Endodermal cell (in vitro differentiated cells): ENCODE measurements around the gene ITGA11. TPM values are rescaled to one million over a fixed set of nuclear protein-coding genes. Genes with fewer than 3 reads are reported as not detected.

Source experiments
- DNase-seq: peaks from one replicate; pipeline ENCODE4 v3.0.0-alpha.2; 2017
- H3K27ac ChIP-seq: 2 replicates; pipeline ENCODE4 v1.5.1; 2013; ENCODE audit warnings: mild to moderate bottlenecking, low read depth, low read length, moderate library complexity
- H3K27me3 ChIP-seq: 2 replicates; pipeline ENCODE4 v1.6.1; 2013; ENCODE audit warnings: mild to moderate bottlenecking, low read length, moderate library complexity; ENCODE audit not compliant: insufficient read depth, control insufficient read depth, poor library complexity, severe bottlenecking
- H3K36me3 ChIP-seq: 2 replicates; pipeline ENCODE4 v1.7.0; 2013; ENCODE audit warnings: mild to moderate bottlenecking, low read length, moderate library complexity; ENCODE audit not compliant: control insufficient read depth, insufficient read depth
- H3K4me1 ChIP-seq: one replicate; pipeline ENCODE4 v1.7.0; 2013; ENCODE audit warnings: low read length; ENCODE audit not compliant: control insufficient read depth, insufficient read depth
- H3K4me3 ChIP-seq: 2 replicates; pipeline ENCODE4 v1.5.1; 2013; ENCODE audit warnings: mild to moderate bottlenecking, low read length, moderate library complexity
- H3K9ac ChIP-seq: 2 replicates; pipeline ENCODE4 v1.6.1; 2013; ENCODE audit warnings: mild to moderate bottlenecking, low read length, moderate library complexity; ENCODE audit not compliant: poor library complexity, severe bottlenecking; ENCODE audit errors: extremely low read depth
- H3K9me3 ChIP-seq: 2 replicates; pipeline ENCODE4 v1.6.1; 2013; ENCODE audit warnings: mild to moderate bottlenecking, low read length, moderate library complexity; ENCODE audit not compliant: control insufficient read depth
- H3K27ac Mint-ChIP-seq: 2 replicates; pipeline ENCODE4 v1.8.0; 2020; ENCODE audit warnings: mixed read lengths
- H3K27me3 Mint-ChIP-seq: 2 replicates; pipeline ENCODE4 v1.8.0; 2021; ENCODE audit warnings: mild to moderate bottlenecking, mixed read lengths; ENCODE audit not compliant: insufficient read depth
- H3K36me3 Mint-ChIP-seq: 2 replicates; pipeline ENCODE4 v1.8.0; 2020; ENCODE audit warnings: low read depth, mixed read lengths
- H3K4me1 Mint-ChIP-seq: 2 replicates; pipeline ENCODE4 v1.8.0; 2020; ENCODE audit warnings: mixed read lengths
- H3K4me3 Mint-ChIP-seq: 2 replicates; pipeline ENCODE4 v1.8.0; 2020; ENCODE audit warnings: mild to moderate bottlenecking, moderate library complexity, mixed read lengths
- H3K9me3 Mint-ChIP-seq: 2 replicates; pipeline ENCODE4 v1.8.0; 2020; ENCODE audit warnings: mild to moderate bottlenecking, mixed read lengths
- WGBS, 2 experiments: methylation state at CpG; one replicate each; pipeline versions ENCODE4 v1.1.5 to v1.1.7; 2013; ENCODE audit warnings: missing lambda C conversion rate in 2 of 2, mixed read lengths in 1 of 2; ENCODE audit not compliant: insufficient coverage in 1 of 2, insufficient read length in 1 of 2; 5-methylcytosine and 5-hydroxymethylcytosine counted together
- total RNA-seq, 2 donors: library from RNA; stranded (reverse); fragmentation: NEBNext Ultra II Directional in 1 of 2; extraction: Animal tissue kit (Norgen Biotek cat#: 25700) in 1 of 2; gene quantifications; 2 replicates in 1 of 2; 3 replicates in 1 of 2; pipeline ENCODE4 v1.2.1, GENCODE V29; 2021
- TF ChIP-seq, protein P1 (sequence below): fragments of 200-600 bp; sonication (generic); conservative IDR thresholded peaks from 2 replicates; pipeline ENCODE4 v1.5.0; 2021; ENCODE audit warnings: antibody characterized with exemption, mild to moderate bottlenecking

ITGA11 gene
- total RNA-seq, 2 donors from 2014 or later, result 0.35 to 1.4 TPM

DNA sequence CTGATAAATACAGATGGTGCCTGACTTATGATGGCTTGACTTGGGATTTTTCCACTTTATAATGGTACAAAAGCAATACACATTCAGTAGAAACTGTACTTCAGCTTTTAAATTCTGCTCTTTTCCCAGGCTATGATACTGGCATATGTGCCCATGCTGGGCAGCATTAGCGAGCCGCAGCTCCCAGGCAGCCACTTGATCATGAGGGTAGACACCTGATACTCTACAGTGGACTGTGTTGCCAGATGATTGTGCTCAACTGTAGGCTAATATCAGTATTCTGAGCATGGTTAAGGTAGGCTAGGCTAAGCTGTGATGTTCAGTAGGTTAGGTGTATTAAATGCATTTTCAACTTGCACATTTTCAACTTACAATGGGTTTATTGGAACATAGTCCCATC, 172.1 kb downstream of the ITGA11 start:
- H3K27ac ChIP-seq, result no peak overlapping the region

DNA sequence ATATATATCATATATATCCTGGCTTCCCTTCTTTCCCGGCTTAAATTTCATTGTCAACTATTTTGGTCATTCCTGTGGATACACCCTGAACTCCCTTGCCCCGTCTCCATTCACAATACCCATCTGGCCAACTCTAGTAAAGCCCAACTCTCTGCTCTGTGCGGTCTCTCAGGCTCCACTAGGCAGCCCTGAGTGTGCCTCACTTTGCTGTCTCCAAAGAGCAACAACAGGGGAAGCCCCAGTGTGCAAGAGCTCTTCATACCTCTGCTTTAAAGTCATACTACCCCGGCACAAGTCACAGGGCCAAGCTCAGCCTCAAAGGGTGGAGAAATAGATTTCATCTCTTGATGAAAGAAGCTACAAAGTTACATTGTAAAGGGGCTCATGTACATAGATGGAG, 173.3 kb downstream of the ITGA11 start:
- H3K36me3 Mint-ChIP-seq, result no peaks in the 10 kb centered on the region
- Histone ChIP-seq H3K9ac (no peak overlapping the region), H3K27ac (no peak overlapping the region), H3K4me1 (no peaks in the 10 kb centered on the region), H3K4me3 (no peak overlapping the region), H3K27me3 (no peaks in the 10 kb centered on the region), H3K9me3 (no peaks in the 10 kb centered on the region), H3K36me3 (no peaks in the 10 kb centered on the region)
- H3K27ac Mint-ChIP-seq, result no peak overlapping the region
- no peaks in the 10 kb centered on the region for H3K9me3 Mint-ChIP-seq
- H3K4me3 Mint-ChIP-seq, result no peak overlapping the region
- TF ChIP-seq, protein P1, sequence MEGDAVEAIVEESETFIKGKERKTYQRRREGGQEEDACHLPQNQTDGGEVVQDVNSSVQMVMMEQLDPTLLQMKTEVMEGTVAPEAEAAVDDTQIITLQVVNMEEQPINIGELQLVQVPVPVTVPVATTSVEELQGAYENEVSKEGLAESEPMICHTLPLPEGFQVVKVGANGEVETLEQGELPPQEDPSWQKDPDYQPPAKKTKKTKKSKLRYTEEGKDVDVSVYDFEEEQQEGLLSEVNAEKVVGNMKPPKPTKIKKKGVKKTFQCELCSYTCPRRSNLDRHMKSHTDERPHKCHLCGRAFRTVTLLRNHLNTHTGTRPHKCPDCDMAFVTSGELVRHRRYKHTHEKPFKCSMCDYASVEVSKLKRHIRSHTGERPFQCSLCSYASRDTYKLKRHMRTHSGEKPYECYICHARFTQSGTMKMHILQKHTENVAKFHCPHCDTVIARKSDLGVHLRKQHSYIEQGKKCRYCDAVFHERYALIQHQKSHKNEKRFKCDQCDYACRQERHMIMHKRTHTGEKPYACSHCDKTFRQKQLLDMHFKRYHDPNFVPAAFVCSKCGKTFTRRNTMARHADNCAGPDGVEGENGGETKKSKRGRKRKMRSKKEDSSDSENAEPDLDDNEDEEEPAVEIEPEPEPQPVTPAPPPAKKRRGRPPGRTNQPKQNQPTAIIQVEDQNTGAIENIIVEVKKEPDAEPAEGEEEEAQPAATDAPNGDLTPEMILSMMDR, result no peak
- no peaks in the 10 kb centered on the region for H3K27me3 Mint-ChIP-seq
- WGBS, 2 experiments, result 99 to 100% methylated on average over 1 to 4 of the region's 4 CpGs
- peaks cover 9% of the 10 kb centered on the region for H3K4me1 Mint-ChIP-seq
- no peak for DNase-seq

More for the DNA sequence above, 172.1 kb downstream of the ITGA11 start:
- 94 to 95% methylated on average over 2 of the region's 2 CpGs for WGBS, 2 experiments
- TF ChIP-seq, protein P1, result no peak
- no peaks in the 10 kb centered on the region for H3K4me1 ChIP-seq
- Mint-ChIP-seq H3K27me3 (no peaks in the 10 kb centered on the region), H3K27ac (no peak overlapping the region), H3K36me3 (no peaks in the 10 kb centered on the region), H3K9me3 (no peaks in the 10 kb centered on the region), H3K4me3 (no peak overlapping the region), H3K4me1 (peaks cover 19% of the 10 kb centered on the region)
- H3K9ac ChIP-seq, result no peak overlapping the region
- no peaks in the 10 kb centered on the region for H3K9me3 ChIP-seq
- H3K4me3 ChIP-seq, result no peak overlapping the region
- H3K27me3 ChIP-seq, result no peaks in the 10 kb centered on the region
- DNase-seq, result no peak
- H3K36me3 ChIP-seq, result no peaks in the 10 kb centered on the region

DNA sequence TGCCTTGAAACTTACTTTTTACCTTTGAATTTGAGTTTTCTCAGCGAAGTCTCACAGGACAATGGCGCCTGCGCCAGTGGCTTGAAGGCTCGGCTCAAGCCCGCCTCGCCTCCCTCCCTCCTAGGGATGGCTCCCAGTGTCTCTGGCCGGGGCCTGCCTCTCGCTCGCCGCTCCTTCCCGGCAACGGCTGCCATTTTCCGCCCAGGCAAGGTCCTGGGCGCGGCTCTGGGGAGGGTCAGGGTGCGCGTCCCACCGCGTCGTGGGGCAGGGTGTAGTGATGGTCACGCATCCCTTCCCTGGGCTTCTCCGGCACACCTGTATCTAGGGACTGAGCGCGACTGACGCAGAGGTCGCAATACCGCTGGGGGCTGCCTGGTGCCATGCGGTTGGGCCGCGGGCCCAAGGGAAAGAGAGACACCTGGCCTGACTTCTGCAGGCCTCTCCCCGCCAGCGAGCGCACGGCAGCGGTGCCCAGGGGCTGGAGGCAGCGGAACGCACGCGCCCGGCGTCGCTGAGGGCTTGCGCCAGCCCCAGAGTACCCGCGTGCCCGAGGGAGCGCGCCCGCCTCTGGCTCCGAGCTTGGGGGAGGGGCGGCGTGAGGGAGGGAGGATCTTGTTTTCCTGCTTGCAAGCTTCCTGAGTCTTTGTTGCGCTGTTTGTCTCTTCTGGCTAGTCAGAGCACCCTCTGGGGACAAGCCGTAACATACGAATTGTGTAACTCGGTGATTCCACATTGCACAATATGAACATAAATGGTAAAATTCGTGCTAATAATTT, 175.1 kb downstream of the ITGA11 start:
- Histone ChIP-seq H3K4me3 (peak overlapping the region; percentile 74), H3K4me1 (no peaks in the 10 kb centered on the region), H3K36me3 (no peaks in the 10 kb centered on the region), H3K27me3 (no peaks in the 10 kb centered on the region), H3K27ac (no peak overlapping the region), H3K9me3 (no peaks in the 10 kb centered on the region), H3K9ac (peak overlapping the region; percentile 47)
- Mint-ChIP-seq H3K4me3 (peak overlapping the region; percentile 65), H3K36me3 (no peaks in the 10 kb centered on the region), H3K27ac (peak overlapping the region; percentile 93), H3K9me3 (no peaks in the 10 kb centered on the region), H3K4me1 (peaks cover 4% of the 10 kb centered on the region), H3K27me3 (no peaks in the 10 kb centered on the region)
- 13 to 26% methylated on average over 29 to 56 of the region's 57 CpGs for whole genome bisulfite sequencing, 2 experiments
- DNase-seq, result peak; percentile 98
- TF ChIP-seq, protein P1, result peak; percentile 20
